Mucosa of rectum (tissue), 2 donors: ENCODE measurements around the gene TMEM9.
A peak's percentile ranks its signal among the peaks of the same experiment; 100 is the strongest.

Source experiments
- H3K27ac ChIP-seq, 2 donors: one replicate each; pipeline ENCODE4 v1.7.0; 2013; ENCODE audit warnings: inconsistent platforms in 2 of 2, low read depth in 2 of 2, low read length in 2 of 2
- H3K27me3 ChIP-seq, 2 donors: one replicate each; pipeline ENCODE4 v1.7.0; 2013; ENCODE audit warnings: low read length in 2 of 2; ENCODE audit not compliant: control insufficient read depth in 2 of 2, insufficient read depth in 2 of 2
- H3K36me3 ChIP-seq, 2 donors: one replicate each; pipeline ENCODE4 v1.7.0; 2013; ENCODE audit warnings: low read length in 2 of 2; ENCODE audit not compliant: control insufficient read depth in 2 of 2, insufficient read depth in 2 of 2
- H3K4me1 ChIP-seq, 2 donors: one replicate each; pipeline ENCODE4 v1.7.0; 2013; ENCODE audit warnings: low read length in 2 of 2, mild to moderate bottlenecking in 1 of 2; ENCODE audit not compliant: control insufficient read depth in 2 of 2, insufficient read depth in 2 of 2
- H3K4me3 ChIP-seq, 2 donors: one replicate each; pipeline ENCODE4 v1.7.0; 2013; ENCODE audit warnings: low read length in 2 of 2
- H3K9ac ChIP-seq, 2 donors: one replicate each; pipeline ENCODE4 v1.7.0; 2013; ENCODE audit warnings: low read length in 2 of 2, low read depth in 1 of 2, mild to moderate bottlenecking in 1 of 2
- H3K9me3 ChIP-seq, 2 donors: one replicate each; pipeline ENCODE4 v1.7.0; 2013; ENCODE audit warnings: low read length in 2 of 2; ENCODE audit not compliant: control insufficient read depth in 2 of 2
- donor health status: healthy.
- donor health status: Normal muscosa, but diverticular disease.

TMEM9 gene

DNA sequence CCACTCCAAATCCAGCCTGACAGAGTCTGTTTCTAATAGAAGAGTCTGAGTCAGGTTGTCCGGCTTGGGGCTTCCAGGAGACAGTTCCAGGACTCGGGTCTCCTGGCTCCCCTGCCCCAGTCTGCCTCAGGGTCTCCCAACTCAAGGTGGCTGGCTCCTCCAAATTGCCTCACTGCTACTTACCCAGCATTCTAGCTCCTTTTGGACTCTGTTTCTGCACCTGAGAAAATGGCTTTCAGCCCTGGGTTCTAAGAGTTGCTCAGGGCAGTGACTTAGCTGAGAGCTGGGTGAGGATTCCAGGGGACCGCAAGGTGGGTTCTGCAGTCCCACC is 30.8 kb upstream of the TMEM9 start:
- Histone ChIP-seq H3K36me3 (no peaks in the 10 kb centered on the region), H3K9me3 (no peaks in the 10 kb centered on the region), H3K27ac (no peak overlapping the region), H3K9ac (no peak overlapping the region), H3K27me3 (peaks cover 0 to 4% of the 10 kb centered on the region in 2 donors), H3K4me3 (no peak overlapping the region), H3K4me1 (peaks cover 0 to 13% of the 10 kb centered on the region in 2 donors)

DNA sequence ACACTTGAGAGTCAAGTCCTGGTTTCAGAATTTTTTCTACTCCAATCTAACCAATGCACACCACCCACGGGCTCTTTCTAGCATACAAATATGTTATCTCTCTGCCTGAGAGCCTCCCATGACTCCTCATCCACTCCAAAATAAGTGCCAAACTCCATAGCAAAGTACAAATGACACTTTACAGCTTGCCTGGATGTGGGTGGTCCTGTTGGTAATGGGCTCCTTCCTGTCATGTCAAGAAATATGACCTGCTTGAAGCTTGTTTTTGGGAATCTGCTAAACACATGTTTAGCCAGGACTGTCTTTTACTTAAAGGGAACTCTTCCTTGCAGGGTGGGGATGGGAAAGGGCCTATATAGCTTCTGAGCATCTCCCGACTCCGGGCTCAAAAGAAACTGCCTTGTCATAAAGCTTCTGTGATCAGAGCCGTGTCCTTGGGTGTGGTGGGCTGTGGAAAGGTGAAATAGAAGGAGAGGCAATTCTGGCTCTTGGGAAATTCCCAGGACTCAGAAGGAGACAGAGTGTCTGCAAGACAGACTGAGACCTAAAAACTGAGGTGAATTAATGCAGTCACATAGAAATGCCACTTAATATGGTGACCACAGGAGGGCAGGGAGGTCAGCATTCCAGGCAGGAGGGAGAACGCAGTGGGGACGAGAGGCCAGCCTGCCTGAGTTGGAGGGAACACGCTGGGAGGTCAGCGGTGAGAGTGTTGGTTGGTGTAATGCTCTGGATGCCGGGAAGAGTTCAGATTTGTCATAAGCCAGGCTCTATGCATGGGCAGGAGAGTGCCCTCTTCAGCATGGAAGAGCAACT is 30.2 kb upstream of the TMEM9 start:
- H3K27me3 ChIP-seq, result no peaks in the 10 kb centered on the region

DNA sequence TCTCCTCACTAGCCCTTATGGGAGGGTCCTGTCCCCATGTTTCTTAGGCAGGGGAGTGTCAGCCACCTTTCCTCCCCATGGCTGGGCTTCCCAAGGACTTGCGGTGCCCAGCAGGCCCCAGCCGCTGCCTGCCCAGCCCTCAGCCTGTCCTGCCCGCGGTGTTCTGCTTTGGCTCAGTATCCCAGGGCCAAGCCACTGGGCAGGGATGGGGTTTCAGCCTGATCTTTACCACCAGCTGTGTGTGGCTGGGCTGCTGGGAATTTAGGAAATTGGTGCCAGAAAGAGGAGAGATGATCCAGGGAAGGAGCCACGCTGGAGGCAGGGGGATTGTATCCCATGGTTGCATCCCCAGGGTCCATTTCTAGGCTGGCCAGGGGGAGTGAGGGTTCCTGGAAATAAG is 29.5 kb upstream of the TMEM9 start:
- H3K36me3 ChIP-seq, result no peaks in the 10 kb centered on the region
- H3K27me3 ChIP-seq, result no peaks in the 10 kb centered on the region
- peaks cover 0 to 13% of the 10 kb centered on the region in 2 donors for H3K4me1 ChIP-seq

More for the DNA sequence above, 30.2 kb upstream of the TMEM9 start:
- H3K9ac ChIP-seq, result peak overlapping the region in 1 of 2 donors; percentile 3
- H3K4me3 ChIP-seq, result no peak overlapping the region
- H3K27ac ChIP-seq, result no peak overlapping the region
- H3K36me3 ChIP-seq, result no peaks in the 10 kb centered on the region
- H3K9me3 ChIP-seq, result no peaks in the 10 kb centered on the region
- H3K4me1 ChIP-seq, result peaks cover 0 to 13% of the 10 kb centered on the region in 2 donors

DNA sequence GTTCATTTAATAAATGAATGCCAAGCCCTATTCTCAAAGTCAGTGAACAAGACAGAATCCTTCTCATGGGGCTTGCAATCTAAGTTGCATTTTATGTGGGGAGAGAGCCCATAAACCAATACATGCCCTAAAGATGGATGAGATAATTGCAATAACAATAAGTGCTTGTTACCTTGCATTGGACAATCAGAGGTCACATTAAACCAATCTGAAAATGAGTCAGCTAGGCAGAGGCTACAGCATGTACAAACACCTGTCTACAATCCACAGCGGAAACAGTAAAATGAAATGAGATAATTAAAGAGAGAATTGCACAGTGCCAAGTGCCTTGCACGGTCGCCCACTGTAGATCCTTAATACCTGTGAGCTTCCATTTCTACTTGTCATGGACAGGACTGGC is 28.9 kb upstream of the TMEM9 start:
- H3K36me3 ChIP-seq, result no peaks in the 10 kb centered on the region
- no peaks in the 10 kb centered on the region for H3K27me3 ChIP-seq
- H3K4me3 ChIP-seq, result no peak overlapping the region

More for the DNA sequence above, 29.5 kb upstream of the TMEM9 start:
- H3K9me3 ChIP-seq, result peaks cover 0 to 2% of the 10 kb centered on the region in 2 donors
- H3K9ac ChIP-seq, result no peak overlapping the region
- no peak overlapping the region for H3K27ac ChIP-seq
- no peak overlapping the region for H3K4me3 ChIP-seq

DNA sequence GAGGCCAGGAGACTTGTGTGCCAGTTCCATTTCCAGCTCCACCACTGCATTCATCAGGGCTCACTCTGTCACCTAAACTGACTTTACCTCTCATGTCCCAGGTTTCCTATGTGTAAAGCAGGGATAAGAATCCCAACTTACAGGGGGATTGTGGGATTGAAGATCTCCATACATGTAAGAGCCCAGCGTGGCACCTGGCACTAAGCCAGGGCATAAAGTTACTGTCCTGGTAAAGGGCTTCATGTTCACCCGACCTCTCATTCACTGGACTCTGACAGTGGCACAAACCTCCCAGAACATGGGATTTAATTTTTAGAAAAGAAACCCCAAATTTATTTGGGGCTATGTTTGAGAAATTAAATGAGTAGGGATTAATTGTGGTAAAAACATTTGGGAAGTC is 27.5 kb upstream of the TMEM9 start:
- Histone ChIP-seq H3K27me3 (no peaks in the 10 kb centered on the region), H3K4me1 (peaks cover 0 to 18% of the 10 kb centered on the region in 2 donors)

More for the DNA sequence above, 28.9 kb upstream of the TMEM9 start:
- peaks cover 0 to 13% of the 10 kb centered on the region in 2 donors for H3K4me1 ChIP-seq
- no peak overlapping the region for H3K27ac ChIP-seq
- no peak overlapping the region for H3K9ac ChIP-seq
- peaks cover 0 to 2% of the 10 kb centered on the region in 2 donors for H3K9me3 ChIP-seq

DNA sequence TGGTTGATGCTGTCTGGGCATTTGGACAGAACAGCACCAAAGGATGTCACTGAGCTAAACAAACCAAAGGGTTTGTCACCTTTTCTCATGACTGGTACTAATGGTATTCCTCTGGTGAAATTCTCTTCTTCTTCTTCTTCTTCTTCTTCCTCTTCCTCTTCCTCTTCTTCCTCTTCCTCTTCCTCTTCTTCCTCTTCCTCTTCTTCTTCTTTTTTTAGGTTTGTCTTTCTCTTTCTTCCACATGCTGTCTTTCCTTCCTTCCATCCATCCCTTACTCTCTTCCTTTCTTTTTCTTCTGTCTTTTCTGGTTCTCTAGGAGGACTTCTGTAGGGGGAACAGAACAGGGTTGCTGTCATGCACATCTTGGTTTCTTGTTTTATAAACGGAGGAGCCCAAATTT is 27.0 kb upstream of the TMEM9 start:
- Histone ChIP-seq H3K27ac (no peak overlapping the region), H3K9ac (no peak overlapping the region), H3K27me3 (no peaks in the 10 kb centered on the region), H3K36me3 (no peaks in the 10 kb centered on the region), H3K4me1 (peaks cover 0 to 18% of the 10 kb centered on the region in 2 donors), H3K4me3 (no peak overlapping the region), H3K9me3 (peaks cover 0 to 2% of the 10 kb centered on the region in 2 donors)

More for the DNA sequence above, 27.5 kb upstream of the TMEM9 start:
- H3K4me3 ChIP-seq, result no peak overlapping the region
- no peaks in the 10 kb centered on the region for H3K36me3 ChIP-seq
- no peak overlapping the region for H3K9ac ChIP-seq
- H3K27ac ChIP-seq, result no peak overlapping the region
- peaks cover 0 to 2% of the 10 kb centered on the region in 2 donors for H3K9me3 ChIP-seq

DNA sequence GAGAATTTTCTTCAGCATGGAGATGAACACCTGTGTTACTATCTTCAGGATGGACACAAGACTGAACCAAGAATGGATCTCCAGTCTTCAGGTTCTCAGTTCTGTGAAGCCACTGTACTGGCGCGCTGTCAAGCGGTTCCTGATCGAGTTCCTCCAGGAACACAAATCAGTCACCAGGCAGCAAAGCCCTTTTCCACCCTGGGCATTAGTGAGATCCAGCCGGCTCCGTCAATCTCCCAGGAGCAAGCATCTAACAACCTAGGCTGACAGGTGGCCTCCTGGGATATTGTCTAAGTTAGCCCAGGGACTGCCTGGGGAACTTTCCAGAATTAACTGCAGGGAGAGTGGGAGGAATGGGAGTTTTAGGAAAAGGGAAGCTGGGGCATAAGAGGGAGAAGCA is 26.6 kb upstream of the TMEM9 start:
- Histone ChIP-seq H3K9me3 (peaks cover 0 to 2% of the 10 kb centered on the region in 2 donors), H3K27ac (no peak overlapping the region), H3K4me3 (no peak overlapping the region), H3K36me3 (no peaks in the 10 kb centered on the region), H3K9ac (no peak overlapping the region), H3K4me1 (peaks cover 0 to 18% of the 10 kb centered on the region in 2 donors), H3K27me3 (no peaks in the 10 kb centered on the region)

DNA sequence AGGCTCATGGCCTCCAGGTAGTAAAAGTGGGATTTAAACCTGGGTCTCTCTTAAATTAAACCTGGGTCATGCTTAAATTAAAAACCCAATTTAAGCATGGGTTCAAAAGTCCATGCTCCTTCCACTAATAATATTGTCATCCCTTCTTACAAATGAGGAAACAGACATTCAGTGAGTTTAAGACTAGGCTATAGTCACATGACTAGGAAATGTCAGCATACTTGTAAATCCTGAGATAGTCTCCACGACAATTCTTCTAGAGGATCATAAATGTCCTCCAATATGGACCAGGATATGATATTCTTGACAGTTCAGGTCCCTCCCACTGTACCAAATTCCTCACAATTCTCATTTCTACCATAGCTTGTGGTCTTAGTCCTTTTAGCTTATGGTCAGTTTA is 25.9 kb upstream of the TMEM9 start:
- no peak overlapping the region for H3K9ac ChIP-seq
- no peaks in the 10 kb centered on the region for H3K27me3 ChIP-seq
- H3K36me3 ChIP-seq, result no peaks in the 10 kb centered on the region
- peaks cover 0 to 18% of the 10 kb centered on the region in 2 donors for H3K4me1 ChIP-seq
- H3K9me3 ChIP-seq, result peaks cover 0 to 2% of the 10 kb centered on the region in 2 donors
- H3K27ac ChIP-seq, result peak overlapping the region in 1 of 2 donors; percentile 5
- no peak overlapping the region for H3K4me3 ChIP-seq

DNA sequence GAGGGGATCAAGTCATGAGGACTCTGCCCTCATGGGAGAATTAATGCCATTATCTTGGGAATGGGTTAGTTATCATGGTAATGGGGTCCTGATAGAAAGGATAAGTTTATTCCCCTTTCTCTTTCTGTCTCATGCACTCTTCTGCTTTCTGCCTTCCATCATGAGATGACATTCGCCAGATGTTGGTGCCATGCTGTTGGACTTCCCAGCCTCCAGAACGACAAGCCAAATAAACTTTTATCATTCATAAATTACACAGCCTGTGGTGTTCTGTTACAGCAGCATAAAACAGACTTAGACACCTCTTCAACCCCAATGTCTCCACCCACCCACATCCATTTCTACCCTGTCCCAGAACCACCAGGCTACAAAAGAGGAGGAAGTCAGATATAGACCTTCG is 24.4 kb upstream of the TMEM9 start:
- Histone ChIP-seq H3K27ac (no peak overlapping the region), H3K27me3 (no peaks in the 10 kb centered on the region), H3K9me3 (peaks cover 0 to 2% of the 10 kb centered on the region in 2 donors), H3K9ac (no peak overlapping the region), H3K36me3 (no peaks in the 10 kb centered on the region), H3K4me3 (no peak overlapping the region), H3K4me1 (peaks cover 0 to 18% of the 10 kb centered on the region in 2 donors)

DNA sequence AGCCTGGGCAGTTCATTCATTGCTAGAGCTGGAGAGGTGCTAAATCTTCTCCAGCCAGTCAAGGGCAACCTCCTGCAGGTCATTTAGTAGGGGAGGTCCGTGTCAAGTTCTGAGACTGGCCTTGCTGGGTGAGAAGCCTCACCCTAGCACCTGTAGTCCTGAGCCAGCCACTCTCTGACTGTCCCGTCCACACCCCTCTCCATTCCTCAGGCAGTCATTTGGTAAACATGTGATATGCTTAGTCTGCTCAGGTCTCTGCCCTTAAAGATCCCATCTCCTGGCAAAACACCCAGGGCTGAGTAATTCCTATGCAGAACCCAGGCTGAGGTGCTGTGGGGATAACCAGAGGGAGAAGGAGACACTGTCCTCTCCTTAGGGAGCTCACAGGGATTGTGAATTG is 22.7 kb upstream of the TMEM9 start:
- Histone ChIP-seq H3K4me1 (peaks cover 0 to 10% of the 10 kb centered on the region in 2 donors), H3K9me3 (peaks cover 0 to 2% of the 10 kb centered on the region in 2 donors), H3K4me3 (no peak overlapping the region), H3K27ac (no peak overlapping the region), H3K36me3 (no peaks in the 10 kb centered on the region), H3K27me3 (no peaks in the 10 kb centered on the region), H3K9ac (no peak overlapping the region)
